ENCODE measurements around the gene ITPRID1. TPM values are rescaled to one million over a fixed set of nuclear protein-coding genes. Genes with fewer than 3 reads are reported as not detected.

The ITPRID1 gene
- total RNA-seq, 2 donors from 2014 or later = not detected

DNA sequence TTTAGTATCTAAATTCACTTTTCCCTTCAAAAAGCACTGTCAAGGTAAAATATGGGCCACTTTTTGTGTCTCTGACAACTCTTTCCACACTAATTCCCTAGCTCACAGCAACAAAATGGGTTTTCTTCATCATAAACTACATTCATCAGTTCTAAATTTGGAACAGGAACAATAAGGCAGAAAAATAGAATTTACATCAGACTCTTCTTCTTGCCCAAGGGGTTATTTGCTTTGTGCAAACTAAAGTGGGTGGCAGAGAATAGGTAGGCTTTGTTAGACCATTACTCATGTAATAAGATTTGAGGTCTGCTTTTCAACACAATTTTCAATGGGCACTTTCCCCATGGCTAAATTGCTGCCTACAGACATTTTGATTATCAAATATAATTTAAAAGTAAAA lies 155.6 kb downstream of the ITPRID1 start:
- H3K9me3 ChIP-seq = no peaks in the 10 kb centered on the region
- TF ChIP-seq, protein P1, sequence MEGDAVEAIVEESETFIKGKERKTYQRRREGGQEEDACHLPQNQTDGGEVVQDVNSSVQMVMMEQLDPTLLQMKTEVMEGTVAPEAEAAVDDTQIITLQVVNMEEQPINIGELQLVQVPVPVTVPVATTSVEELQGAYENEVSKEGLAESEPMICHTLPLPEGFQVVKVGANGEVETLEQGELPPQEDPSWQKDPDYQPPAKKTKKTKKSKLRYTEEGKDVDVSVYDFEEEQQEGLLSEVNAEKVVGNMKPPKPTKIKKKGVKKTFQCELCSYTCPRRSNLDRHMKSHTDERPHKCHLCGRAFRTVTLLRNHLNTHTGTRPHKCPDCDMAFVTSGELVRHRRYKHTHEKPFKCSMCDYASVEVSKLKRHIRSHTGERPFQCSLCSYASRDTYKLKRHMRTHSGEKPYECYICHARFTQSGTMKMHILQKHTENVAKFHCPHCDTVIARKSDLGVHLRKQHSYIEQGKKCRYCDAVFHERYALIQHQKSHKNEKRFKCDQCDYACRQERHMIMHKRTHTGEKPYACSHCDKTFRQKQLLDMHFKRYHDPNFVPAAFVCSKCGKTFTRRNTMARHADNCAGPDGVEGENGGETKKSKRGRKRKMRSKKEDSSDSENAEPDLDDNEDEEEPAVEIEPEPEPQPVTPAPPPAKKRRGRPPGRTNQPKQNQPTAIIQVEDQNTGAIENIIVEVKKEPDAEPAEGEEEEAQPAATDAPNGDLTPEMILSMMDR (IDR thresholded peaks at IDR 0.05) = no peak
- H3K27me3 ChIP-seq (replicated peaks; ENCODE audit: insufficient read depth) = no peaks in the 10 kb centered on the region
- no peak for ATAC-seq (ENCODE audit: insufficient number of reproducible peaks, low FRiP score, low read depth)
- H3K4me3 ChIP-seq = no peak overlapping the region
- H3K36me3 ChIP-seq = no peaks in the 10 kb centered on the region
- no peak overlapping the region for H3K27ac ChIP-seq
- H3K4me1 ChIP-seq (ENCODE audit: control insufficient read depth in 1 of 2, low read depth in 2 of 2) = no peaks in the 10 kb centered on the region
- no peak for DNase-seq (ENCODE audit: low spot score)

DNA sequence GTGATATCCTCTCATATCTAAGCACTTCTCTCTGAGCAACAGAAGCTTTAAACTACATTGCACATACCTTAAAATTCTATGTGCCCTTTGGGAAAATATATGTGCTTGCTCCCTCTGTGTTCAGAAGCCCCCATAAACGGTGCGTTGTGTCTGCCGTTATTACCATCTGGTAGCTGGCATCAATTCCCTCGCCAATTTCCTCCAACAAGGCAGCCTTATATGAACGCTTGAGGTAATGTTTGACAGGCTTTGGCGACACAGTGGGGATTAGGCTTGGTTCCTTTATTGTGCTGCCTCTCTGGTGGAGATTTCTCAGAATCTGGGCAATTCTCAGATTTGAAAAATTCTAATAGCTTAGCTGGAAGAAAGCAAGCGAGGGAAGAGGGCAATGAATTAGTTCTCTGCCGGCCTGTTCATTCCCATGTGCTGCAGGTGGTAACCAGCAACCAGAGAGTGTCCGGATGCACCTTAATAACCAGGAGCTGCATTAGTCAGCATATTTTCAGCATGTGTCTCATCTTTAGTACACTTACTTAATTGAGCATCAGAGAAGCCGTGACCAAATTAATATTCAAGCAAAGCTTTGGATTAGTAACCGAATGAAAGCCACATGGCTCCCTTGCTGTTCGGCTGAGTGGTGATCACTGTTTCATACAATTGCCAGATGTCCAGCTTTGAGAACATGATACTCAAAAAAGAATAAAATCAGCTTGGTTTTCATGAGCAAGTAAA lies 165.8 kb downstream of the ITPRID1 start:
- Histone ChIP-seq H3K4me3 (no peak overlapping the region), H3K27ac (no peak overlapping the region), H3K9me3 (no peaks in the 10 kb centered on the region), H3K36me3 (no peaks in the 10 kb centered on the region), H3K4me1 (ENCODE audit: control insufficient read depth in 1 of 2, low read depth in 2 of 2) (no peaks in the 10 kb centered on the region), H3K27me3 (replicated peaks; ENCODE audit: insufficient read depth) (no peaks in the 10 kb centered on the region)
- ATAC-seq (ENCODE audit: insufficient number of reproducible peaks, low FRiP score, low read depth) (no peak), DNase-seq (ENCODE audit: low spot score) (no peak)
- TF ChIP-seq, protein P1 (IDR thresholded peaks at IDR 0.05) = no peak

DNA sequence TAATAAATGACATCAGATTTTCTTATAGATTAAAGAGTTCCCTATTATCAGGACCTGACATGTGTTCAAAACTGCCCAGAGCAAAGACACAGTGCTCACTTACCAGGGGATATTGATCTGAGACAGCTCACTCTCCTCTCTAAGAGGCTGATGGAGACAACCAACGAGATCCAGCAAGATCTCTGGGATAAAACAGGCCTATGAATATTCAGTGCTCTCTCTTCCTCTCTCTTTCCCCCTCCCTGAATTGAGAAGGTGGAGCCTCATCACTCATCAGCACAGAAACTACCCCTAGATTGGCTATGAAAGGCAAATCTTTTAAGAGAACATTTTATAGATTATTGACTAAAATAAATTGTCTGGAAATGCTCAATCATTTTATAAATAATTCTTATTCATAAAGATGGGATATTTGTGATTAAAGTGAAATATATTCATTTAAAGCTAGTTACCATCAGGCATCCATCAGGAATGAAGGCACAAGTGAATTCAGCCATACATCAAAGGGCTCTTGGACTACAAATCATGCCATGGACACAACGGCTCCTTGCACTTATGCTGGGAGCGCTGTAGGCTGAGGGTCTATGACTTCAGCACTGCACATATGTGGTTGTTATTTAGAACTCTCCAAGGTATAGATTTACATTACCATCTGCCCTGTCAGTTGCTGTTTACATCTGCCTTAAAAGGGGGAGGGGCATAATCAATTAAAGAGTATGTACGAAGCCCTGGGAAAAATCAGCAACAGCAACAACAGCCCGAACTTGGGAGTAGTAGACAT lies 169.7 kb downstream of the ITPRID1 start:
- no peaks in the 10 kb centered on the region for H3K9me3 ChIP-seq
- H3K36me3 ChIP-seq = no peaks in the 10 kb centered on the region
- DNase-seq (ENCODE audit: low spot score) = no peak
- H3K27me3 ChIP-seq (replicated peaks; ENCODE audit: insufficient read depth) = no peaks in the 10 kb centered on the region
- no peaks in the 10 kb centered on the region for H3K4me1 ChIP-seq (ENCODE audit: control insufficient read depth in 1 of 2, low read depth in 2 of 2)
- ATAC-seq (ENCODE audit: insufficient number of reproducible peaks, low FRiP score, low read depth) = no peak
- TF ChIP-seq, protein P1 (IDR thresholded peaks at IDR 0.05) = no peak
- H3K27ac ChIP-seq = no peak overlapping the region
- H3K4me3 ChIP-seq = no peak overlapping the region

DNA sequence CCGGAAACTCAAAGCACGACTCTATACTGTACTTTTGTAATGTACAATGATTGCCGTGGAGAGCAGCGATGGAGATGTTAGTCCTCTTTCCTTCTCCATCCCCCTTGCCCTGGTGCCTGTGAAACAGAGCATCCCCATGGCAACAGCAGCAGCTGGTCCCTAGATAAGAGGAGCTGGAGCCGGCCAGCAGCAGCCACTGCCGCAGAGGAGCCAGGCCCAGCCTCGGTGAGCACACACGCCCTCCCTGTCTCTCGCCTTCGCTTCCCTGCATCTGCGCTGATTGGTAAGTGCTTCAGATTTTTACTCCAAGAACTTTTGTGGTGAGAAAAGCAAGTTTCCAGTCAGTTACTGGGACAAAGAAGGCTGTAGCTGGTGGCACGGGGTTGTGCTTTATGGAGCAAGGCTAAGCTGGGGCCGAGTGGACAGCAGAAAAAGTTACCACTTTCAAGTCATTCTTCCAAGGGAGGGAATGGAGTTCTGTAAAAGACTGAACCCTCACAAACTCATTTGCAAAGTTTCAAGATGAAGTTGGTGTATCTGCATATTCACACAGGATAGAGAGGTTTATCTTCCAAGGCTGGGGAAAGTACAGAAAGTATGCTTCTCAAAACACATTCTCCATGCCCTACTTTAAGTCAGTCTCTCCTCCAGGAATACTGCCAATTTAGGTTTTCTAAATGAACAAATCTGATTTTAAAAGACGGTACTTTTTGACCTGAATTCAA lies 173.3 kb downstream of the ITPRID1 start, which contains the start of gene PPP1R17:
TSS of gene PPP1R17 (plus strand) at position 192 of the 725 bp plus-strand sequence. CDS start 5,227 bp downstream, outside the sequence.
- TF ChIP-seq, protein P1 (IDR thresholded peaks at IDR 0.05) = no peak
- H3K4me3 ChIP-seq = no peak within 1 kb of the TSS
- DNase-seq (ENCODE audit: low spot score) = no peak
- no peak within 1 kb of the TSS for H3K27ac ChIP-seq
- no peaks in the 10 kb centered on the region for H3K9me3 ChIP-seq
- no peak for ATAC-seq (ENCODE audit: insufficient number of reproducible peaks, low FRiP score, low read depth)
- H3K4me1 ChIP-seq (ENCODE audit: control insufficient read depth in 1 of 2, low read depth in 2 of 2) = no peaks in the 10 kb centered on the region
- no peaks in the 10 kb centered on the region for H3K36me3 ChIP-seq
- H3K27me3 ChIP-seq (replicated peaks; ENCODE audit: insufficient read depth) = no peaks in the 10 kb centered on the region

DNA sequence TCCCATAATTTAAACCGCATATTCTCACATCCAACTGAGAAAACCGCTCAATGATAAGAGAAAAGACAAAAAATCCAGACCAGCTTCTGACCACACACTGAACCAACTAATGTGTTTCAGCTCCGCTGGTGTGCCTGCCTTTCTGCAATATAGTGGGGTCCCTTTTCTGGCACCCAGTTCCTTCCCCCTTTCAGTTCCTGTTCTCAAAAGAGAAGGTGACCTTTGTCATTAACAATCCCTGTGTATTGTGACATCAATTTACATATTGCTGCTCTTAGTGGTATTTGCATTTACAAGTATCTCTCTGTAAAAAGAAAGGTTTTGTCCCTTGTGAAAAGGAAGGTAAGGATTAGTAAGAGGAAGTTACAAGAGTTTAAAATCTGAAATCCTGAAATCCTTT lies 174.5 kb downstream of the ITPRID1 start:
- no peaks in the 10 kb centered on the region for H3K27me3 ChIP-seq (replicated peaks; ENCODE audit: insufficient read depth)
- H3K4me3 ChIP-seq = no peak overlapping the region
- no peak for ATAC-seq (ENCODE audit: insufficient number of reproducible peaks, low FRiP score, low read depth)
- H3K9me3 ChIP-seq = no peaks in the 10 kb centered on the region
- TF ChIP-seq, protein P1 (IDR thresholded peaks at IDR 0.05) = no peak
- no peak for DNase-seq (ENCODE audit: low spot score)
- no peaks in the 10 kb centered on the region for H3K4me1 ChIP-seq (ENCODE audit: control insufficient read depth in 1 of 2, low read depth in 2 of 2)
- H3K27ac ChIP-seq = no peak overlapping the region
- H3K36me3 ChIP-seq = no peaks in the 10 kb centered on the region
